ENCODE data around the gene UGT1A10.
"Not testable (repeated sequence)": the region's sequence is repeated elsewhere in the genome, so short reads cannot be mapped to it uniquely, and the experiment has no call there.

UGT1A10 gene

DNA sequence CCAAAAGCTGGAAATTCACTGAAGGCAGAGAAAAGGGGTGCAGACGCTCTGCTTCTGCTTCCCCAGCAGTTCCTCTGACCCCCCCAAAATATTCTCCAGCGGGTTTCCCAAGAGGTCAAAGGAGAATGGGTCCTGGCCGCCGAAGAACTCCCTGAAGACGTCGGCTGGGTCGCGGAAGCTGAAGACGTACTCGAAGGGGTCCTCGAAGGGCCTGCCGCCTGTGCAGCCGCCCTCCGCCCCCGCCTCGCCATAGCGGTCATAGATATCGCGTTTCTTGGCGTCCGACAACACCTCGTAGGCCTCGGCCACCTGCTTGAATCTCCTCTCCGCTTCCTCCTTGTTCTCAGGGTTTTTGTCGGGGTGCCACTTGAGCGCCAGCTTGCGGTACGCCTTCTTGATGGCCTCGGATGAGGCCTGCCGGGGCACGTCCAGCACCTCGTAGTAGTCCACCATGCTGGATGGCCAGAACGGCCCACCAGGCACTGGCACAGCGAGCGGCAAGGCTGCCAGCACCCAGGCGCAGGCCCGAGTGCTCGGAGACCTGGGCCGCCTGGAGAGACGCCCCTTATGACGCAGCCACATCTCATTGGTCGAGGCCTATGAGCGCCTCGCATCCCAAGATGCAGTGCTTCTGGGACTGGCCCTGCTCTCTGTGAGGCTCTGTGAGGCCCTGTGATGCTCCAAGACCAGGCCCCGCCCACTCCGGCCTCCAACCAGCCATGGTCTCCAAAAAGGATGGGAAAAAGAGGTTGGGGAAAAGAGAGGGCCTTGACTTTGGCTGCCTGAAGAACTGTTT, 107.4 kb downstream of the UGT1A10 start:
- no peak for DNase-seq (ENCODE audit: low read depth)

DNA sequence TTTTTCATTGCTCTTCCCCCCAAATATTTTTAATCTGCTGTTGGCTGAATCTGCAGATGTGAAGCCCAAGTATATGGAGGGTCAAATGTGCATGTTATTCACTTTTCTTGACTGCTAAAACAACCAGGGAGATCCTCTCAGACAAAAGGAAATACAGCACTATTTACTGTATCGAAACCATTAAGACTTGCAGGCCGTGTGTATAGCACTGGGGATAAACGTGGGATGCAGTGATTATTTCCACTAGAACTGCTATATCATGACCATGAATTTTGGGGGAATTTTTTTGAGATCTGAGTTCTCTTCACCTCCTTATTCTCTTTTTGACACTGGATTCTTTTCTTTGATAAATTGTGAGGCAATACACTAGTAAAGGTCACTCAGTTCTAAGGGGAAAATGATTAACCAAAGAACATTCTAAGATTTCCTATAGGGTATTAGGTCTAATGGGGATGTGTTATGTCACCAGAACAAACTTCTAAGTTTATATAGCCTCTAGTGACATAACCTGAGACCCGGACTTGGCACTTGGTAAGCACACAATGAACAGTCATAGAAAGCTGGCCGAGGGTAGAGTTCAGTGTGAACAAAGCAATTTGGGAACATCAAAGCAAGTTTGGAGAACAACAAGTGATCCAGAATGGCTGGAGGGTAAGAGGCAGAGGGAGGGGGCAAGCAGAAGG, 109.0 kb downstream of the UGT1A10 start:
- DNase-seq (ENCODE audit: low read depth), result no peak

DNA sequence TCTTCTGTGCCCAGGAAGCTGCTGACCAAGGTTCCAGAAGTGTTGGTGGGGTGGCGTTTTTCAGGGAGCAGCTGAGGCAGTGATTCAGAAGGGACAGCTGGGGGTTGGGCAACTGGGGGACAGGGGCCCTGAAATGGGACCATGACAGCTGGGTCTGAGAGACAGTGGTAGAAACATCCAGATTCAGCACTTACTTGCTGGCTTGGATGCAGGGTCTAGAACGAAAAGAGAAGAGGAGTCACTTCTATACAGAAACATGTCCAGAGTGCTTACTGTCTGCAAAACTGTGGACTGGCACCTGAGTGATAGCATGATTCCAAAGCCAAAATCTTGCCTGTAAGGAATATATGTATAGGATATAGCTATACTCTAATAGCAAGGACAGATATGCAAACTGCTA, 109.6 kb downstream of the UGT1A10 start:
- DNase-seq (ENCODE audit: low read depth), result not testable (repeated sequence)

DNA sequence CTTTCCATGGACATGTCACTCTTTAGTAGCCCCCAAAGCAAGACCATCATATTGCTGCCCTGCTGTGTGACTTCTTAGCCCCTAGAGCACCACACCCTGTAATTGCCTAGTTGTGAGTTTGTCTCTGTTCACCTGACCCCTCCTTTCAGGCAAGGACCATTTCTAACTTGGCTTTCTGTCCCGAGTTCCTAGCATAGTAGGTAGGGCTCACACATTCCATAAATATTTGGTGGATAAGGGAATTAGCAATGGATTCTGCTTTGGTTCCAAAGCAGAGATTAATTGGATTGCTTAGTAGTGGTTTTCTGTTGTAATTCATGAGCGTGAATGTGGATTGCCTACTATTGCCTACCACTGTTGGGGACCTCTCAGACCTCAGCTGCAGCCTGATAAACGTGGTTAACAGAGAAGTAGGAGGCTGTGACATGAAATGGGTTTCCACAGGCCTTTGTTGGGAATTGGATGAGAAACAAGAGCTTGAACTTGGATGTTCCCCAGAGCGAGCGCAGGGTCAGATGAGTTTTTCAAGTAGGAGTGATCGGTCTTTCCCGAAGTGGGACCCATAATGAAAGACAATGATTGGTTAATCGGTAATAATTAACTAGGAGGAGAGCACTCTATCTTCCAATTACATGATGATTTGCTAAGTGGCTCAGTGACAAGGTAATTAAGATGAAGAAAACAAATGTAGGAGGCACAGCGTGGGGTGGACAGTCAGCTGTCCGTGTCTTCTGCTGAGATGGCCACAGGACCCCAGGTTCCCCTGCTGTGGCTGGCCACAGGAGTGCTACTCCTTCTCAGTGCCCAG, 110.4 kb downstream of the UGT1A10 start:
- DNase-seq (ENCODE audit: low read depth), result no peak

DNA sequence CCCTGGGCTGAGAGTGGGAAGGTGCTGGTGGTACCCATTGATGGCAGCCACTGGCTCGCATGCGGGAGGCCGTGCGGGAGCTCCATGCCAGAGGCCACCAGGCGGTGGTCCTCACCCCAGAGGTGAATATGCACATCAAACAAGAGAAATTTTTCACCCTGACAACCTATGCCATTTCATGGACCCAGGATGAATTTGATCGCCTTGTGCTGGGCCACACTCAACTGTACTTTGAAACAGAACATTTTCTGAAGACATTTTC, 111.0 kb downstream of the UGT1A10 start:
- no peak for DNase-seq (ENCODE audit: low read depth)

DNA sequence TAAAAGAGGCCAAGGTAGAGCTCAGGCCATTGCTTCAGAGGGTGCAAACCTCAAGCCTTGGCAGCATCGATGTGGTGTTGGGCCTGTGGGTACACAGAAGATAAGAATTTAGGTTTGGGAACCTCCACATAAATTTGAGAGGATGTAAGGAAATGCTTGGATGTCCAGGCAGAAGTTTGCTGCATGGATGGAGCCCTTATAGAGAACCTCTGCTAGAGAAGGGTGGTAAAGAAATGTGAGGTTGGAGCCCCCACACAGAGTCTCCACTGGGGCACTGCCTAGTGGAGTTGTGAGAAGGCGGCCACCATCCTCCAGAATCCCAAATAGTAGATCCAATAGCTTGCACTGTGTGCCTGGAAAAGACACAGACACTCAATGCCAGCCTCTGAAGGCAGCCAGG, 114.4 kb downstream of the UGT1A10 start:
- DNase-seq (ENCODE audit: low read depth), result not testable (repeated sequence)

DNA sequence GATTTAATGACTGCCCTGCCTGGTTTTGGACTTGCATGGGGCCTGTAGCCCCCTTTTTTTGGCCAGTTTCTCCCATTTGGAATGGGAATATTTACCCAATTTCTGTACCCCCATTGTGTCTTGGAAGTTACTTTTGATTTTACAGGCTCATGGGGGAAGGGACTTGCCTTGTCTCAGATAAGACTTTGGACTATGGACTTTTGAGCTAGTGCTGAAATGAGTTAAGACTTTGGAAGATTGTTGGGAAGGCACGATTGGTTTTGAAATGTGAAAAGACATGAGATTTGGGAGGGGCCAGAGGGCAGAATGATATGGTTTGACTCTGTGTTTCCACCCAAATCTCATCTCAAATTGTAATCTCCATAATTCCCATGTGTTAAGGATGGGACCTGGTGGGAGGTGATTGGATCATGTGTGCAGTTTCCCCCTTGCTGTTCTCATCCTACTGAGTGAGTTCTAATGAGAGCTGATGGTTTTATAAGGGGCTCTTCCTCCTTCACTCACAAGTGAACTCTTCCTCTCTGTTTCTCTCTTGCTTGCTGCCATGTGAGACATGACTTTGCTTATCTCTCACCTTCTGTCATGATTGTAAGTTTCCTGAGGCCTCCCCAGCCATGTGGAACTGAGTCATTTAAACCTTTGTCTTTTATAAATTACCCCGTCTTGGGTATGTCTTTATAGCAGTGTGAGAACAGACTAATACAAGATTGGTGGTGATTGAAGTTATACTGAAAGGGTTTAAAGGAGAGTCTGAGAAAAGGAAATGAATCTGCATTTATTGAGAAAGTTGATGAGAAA, 115.2 kb downstream of the UGT1A10 start:
- not testable (repeated sequence) for DNase-seq (ENCODE audit: low read depth)

DNA sequence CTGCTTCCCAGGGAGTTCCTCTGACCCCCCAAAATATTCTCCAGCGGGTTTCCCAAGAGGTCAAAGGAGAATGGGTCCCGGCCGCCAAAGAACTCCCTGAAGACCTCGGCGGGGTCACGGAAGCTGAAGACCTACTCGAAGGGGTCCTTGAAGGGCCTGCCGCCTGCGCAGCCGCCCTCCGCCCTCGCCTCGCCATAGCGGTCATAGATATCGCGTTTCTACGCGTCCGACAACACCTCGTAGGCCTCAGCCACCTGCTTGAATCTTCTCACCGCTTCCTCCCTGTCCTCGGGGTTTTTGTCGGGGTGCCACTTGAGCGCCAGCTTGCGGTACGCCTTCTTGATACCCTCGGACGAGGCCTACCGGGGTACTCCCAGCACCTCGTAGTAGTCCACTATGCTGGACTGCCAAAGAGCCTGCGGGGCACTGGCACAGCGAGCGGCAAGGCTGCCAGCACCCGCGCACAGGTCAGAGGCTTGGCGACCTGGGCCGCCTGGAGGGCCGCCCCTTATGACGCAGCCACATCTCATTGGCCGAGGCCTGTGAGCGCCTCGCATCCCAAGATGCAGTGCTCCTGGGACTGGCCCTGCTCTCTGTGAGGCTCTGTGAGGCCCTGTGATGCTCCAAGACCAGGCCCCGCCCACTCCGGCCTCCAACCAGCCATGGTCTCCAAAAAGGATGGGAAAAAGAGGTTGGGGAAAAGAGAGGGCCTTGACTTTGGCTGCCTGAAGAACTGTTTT, 118.8 kb downstream of the UGT1A10 start:
- DNase-seq (ENCODE audit: low read depth), result no peak

DNA sequence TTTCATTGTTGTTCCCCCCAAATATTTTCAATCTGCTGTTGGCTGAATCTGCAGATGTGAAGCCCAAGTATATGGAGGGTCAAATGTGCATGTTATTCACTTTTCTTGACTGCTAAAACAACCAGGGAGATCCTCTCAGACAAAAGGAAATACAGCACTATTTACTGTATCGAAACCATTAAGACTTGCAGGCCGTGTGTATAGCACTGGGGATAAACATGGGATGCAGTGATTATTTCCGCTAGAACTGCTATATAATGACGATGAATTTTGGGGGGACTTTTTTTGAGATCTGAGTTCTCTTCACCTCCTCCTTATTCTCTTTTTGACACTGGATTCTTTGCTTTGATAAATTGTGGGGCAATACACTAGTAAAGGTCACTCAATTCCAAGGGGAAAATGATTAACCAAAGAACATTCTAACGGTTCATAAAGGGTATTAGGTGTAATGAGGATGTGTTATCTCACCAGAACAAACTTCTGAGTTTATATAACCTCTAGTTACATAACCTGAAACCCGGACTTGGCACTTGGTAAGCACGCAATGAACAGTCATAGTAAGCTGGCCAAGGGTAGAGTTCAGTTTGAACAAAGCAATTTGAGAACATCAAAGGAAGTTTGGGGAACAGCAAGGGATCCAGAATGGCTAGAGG, 120.3 kb downstream of the UGT1A10 start:
- DNase-seq (ENCODE audit: low read depth), result no peak

DNA sequence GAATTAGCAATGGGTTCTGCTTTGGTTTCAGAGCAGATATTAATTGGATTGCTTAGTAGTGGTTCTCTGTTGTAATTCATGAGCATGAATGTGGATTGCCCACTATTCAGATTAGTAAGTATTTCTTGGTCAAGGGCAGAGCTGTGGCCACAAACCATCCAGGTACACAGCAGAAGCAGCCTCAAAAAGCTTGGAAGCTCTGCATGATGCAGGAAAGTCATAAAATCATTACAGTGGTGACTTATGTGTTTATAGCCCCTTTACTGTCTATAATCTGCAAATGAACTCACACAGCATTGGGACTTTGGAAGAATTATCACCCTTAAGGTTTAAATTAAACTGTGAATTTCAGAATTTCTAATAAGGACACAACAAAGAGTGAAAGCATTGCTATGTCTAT, 121.9 kb downstream of the UGT1A10 start:
- DNase-seq (ENCODE audit: low read depth), result no peak

DNA sequence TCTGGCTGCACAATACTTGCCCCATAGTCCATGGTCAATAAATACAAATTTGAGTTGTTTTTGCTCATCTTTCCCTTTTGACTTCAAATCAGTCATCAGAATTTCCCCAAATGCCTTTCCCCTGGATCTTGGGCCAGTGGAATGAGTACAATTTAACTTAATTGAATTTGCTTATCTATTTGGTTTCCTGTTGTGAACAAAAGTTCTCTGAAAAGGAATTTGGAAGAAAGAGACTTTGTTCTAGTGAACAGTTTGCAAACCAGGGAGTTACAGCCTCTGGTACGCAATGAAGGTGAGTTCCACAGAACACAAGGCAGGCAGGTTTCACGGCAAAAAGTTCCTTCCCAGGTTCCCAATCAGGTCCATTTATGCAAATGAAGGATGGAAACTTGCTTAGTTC, 122.6 kb downstream of the UGT1A10 start:
- DNase-seq (ENCODE audit: low read depth), result no peak

DNA sequence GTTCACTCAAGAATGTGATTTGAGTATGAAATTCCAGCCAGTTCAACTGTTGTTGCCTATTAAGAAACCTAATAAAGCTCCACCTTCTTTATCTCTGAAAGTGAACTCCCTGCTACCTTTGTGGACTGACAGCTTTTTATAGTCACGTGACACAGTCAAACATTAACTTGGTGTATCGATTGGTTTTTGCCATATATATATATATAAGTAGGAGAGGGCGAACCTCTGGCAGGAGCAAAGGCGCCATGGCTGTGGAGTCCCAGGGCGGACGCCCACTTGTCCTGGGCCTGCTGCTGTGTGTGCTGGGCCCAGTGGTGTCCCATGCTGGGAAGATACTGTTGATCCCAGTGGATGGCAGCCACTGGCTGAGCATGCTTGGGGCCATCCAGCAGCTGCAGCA, 123.8 kb downstream of the UGT1A10 start, which contains the start of gene UGT1A1:
UGT1A1 (plus strand) TSS at position 228 of the 400 bp plus-strand sequence; CDS start at position 246, 18 bp downstream.
- no peak for DNase-seq (ENCODE audit: low read depth)

DNA sequence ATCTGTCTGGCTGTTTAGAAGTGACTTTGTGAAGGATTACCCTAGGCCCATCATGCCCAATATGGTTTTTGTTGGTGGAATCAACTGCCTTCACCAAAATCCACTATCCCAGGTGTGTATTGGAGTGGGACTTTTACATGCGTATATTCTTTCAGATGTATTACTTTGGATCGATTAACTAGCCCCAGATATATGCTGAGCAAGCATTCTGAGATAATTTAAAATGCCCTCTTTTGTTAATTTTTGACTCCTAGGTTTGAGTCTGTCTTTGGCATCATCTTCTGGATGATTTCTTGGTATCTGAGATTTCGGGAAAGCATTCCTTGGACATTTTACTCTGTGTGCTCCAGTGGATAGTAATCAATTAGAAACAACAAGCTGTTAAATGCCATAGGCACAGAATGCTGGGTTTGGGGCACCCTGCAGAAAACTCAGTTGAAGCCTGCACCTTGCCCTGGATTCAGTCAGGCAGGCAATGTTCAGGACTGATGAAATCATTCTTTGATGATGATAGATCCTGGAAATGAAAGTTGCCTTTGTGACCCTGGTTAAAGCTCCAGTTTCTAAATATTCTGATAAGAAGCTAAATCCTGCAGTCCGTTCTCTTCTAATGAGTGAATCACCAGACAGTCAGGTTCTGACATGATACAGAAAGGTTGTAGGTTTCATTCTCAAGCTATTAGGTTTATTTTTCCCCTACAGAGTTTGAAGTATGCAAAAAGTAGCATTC, 125.0 kb downstream of the UGT1A10 start:
- no peak for DNase-seq (ENCODE audit: low read depth)

DNA sequence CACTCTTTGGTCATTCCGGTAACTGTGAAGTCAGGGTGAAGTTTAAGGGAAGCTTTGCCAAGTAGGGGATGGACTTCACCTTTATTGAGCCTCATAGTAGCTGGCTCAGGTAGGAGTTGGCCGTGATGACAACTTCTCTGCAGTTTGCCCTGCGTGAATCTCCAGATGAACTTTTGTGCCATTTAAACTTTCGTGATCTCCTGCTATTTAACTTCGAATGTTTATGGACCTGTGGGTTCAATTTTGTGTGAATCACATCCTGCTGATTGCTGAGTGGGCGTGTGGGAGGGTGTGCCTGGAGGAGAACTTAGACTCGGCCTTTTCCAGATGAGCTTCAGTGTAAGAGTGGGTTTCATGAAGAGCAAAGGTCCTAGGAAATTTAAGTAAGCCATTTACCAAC, 128.0 kb downstream of the UGT1A10 start:
- no peak for DNase-seq (ENCODE audit: low read depth)

DNA sequence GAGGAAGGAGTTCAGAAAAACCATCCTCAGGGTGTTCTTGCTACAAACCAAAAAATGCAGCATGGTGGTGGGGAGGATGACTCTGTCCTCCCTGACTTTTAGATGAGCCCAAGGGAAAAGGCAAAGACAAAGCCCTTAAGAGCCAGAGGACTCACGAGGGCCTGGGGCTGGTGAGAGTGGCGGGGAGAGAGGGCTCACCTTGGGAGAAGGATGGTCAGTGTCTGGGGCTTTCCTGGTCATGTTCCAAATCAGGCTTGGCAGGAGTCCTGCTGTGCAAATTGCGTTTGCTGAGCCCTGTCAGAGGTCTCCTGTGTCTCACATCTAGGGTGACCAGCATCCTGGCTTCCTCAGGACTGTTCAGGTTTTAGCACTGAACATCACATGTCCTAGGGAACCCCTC, 128.5 kb downstream of the UGT1A10 start:
- DNase-seq (ENCODE audit: low read depth), result no peak

DNA sequence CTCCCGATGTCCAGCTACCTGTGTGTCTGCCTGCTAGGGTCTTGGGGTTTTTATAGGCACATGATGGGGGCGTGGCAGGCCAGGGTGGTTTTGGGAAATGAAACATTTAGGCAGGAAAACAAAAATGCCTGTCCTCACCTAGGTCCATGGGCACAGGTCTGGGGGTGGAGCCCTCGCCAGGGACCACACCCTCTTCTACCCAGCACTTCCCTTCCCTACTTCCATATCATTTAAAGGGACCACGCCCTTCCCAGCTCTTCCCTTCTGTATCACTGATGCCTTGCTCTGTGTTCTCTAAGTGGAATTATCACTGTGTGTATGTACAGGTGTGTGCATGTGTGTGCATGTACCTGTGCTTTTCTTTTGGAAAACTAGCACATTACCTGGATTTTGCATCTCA, 130.2 kb downstream of the UGT1A10 start:
- no peak for DNase-seq (ENCODE audit: low read depth)

DNA sequence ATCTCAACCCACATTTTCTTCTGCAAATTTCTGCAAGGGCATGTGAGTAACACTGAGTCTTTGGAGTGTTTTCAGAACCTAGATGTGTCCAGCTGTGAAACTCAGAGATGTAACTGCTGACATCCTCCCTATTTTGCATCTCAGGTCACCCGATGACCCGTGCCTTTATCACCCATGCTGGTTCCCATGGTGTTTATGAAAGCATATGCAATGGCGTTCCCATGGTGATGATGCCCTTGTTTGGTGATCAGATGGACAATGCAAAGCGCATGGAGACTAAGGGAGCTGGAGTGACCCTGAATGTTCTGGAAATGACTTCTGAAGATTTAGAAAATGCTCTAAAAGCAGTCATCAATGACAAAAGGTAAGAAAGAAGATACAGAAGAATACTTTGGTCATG, 131.8 kb downstream of the UGT1A10 start:
- no peak for DNase-seq (ENCODE audit: low read depth)

DNA sequence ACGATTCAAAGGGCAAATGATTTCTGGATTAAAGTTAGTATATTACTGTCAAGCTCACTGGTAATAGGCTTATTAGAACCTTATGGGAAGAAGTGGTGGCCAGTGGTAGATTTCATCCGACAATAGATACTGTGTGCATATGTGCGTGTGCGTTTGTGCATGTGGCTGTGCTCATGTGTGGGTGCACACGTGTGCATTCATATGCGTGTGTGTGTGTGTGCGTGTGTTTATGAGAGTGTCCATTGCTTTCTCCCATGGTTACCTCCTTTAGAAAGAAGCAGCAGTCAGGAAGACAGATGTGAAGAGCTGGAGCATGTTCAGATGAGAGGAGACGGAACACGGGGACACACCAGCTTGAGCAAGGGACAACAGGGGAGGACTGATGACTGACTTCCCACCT, 133.0 kb downstream of the UGT1A10 start:
- DNase-seq (ENCODE audit: low read depth), result no peak

DNA sequence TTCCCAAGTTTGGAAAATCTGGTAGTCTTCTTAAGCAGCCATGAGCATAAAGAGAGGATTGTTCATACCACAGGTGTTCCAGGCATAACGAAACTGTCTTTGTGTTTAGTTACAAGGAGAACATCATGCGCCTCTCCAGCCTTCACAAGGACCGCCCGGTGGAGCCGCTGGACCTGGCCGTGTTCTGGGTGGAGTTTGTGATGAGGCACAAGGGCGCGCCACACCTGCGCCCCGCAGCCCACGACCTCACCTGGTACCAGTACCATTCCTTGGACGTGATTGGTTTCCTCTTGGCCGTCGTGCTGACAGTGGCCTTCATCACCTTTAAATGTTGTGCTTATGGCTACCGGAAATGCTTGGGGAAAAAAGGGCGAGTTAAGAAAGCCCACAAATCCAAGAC, 135.9 kb downstream of the UGT1A10 start:
- DNase-seq (ENCODE audit: low read depth), result no peak

DNA sequence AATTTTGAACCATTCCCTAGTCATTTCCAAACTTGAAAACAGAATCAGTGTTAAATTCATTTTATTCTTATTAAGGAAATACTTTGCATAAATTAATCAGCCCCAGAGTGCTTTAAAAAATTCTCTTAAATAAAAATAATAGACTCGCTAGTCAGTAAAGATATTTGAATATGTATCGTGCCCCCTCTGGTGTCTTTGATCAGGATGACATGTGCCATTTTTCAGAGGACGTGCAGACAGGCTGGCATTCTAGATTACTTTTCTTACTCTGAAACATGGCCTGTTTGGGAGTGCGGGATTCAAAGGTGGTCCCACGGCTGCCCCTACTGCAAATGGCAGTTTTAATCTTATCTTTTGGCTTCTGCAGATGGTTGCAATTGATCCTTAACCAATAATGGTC, 136.3 kb downstream of the UGT1A10 start:
- DNase-seq (ENCODE audit: low read depth), result no peak
